Limb (tissue), 2 donors: Measurements from ENCODE around the gene PPP2R5E.
"Not testable (repeated sequence)": the region's sequence is repeated elsewhere in the genome, so short reads cannot be mapped to it uniquely, and the experiment has no call there.

ENCODE experiments used
- DNase-seq, 2 donors: peaks; one replicate each; pipeline ENCODE4 v3.0.0-alpha.2; 2016; ENCODE audit errors: extremely low spot score in 2 of 2

Gene PPP2R5E

DNA sequence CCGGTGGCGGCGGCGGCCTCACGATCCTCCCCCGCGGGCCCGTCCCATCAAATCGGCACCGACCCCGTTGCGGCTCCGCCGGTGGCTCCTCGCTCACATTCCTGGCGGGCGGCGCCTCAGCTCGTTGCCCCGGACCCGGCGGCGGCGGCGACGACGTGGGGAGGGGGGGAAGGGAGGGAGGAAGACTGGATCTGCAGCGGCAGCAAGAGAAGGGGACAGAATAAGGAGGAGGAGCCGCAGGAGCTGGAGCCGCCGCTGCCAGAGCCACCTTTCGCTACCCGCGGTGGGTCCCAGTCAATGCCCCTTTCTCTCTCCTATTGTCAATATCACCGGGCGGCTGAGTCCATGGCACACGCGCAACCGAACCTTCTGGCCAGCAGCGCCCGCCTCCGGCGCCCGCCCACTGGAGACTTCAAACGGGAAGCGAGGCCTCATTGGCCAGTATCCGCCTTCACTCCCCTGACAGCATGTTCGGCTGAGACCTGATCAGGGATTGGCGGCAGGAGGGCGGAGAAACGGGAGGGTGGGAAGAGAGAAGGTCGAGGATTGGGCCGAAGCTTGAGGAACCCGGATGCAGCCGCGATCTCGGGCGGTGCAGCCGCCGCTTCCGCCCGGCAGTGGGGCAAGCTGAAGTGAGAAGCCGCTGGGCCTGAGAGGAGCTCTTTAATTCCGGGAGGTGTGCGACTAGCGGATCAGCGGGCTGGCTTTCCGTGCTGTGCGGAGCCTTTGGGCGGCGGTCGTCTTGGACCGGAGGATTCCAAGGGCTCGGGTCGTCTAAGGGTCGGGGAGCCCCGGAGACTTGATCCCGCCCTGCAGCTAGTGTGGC lies at the start of gene PPP2R5E:
Gene PPP2R5E (minus strand): TSS at position 378 of the 826 bp plus-strand sequence. CDS start 3,692 bp downstream, outside the sequence.
- peak; percentile 98 to 99 for DNase-seq

DNA sequence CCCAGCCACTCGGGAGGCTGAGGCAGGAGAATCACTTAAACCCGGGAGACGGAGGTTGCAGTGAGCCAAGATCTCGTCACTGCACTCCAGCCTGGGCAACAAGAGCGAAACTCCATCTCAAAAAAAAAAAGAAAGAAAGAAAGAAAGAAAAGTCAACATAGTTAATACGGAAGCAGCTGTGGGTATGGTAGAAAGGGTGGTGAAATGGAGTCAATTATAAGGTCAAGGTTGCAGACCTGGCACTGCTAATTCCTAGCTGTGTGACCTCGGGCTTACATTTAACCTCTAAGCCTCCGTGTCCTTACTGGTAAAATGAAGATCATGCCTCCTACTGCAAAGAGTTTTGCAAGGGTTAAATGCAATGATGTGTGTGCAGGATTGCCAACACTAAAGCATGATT lies 39.9 kb upstream of the PPP2R5E start:
- DNase-seq, result not testable (repeated sequence)

DNA sequence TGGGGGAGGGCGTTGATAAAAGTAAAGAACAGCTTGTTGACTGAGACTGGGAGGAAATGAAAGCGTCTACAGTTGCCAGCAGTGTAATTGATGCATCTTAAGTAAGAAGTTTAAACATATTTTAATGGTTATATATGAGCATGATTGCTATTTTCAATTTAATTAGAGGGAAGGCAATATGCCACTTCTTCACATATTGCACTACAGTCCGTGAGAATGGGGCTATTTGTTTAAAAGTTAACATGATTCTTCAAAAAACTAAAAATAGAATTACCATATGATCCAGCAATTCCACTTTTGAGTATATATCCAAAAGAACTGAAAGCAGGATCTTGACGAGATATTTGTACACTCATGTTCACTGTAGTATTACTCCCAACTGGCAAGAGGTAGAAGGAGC lies 38.3 kb upstream of the PPP2R5E start:
- DNase-seq, result no peak

DNA sequence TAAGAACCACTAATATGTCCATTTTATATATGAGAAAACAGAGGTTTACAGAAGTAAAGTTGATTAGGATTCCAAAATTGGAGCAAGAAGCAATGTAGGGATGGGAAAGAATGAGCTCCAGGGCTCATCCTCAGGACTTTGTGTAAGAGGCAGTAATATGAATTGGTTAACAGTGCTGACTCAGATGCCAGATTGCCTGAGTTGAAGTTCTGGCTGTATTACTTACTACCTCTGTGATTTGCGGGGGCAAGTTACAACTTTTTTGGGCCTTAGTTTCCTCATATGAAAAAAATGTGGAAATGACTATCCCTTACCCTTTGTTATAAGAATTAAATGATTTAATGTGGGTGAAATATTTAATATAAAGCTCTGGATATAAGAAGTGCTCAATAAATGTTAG lies 35.1 kb upstream of the PPP2R5E start:
- no peak for DNase-seq

DNA sequence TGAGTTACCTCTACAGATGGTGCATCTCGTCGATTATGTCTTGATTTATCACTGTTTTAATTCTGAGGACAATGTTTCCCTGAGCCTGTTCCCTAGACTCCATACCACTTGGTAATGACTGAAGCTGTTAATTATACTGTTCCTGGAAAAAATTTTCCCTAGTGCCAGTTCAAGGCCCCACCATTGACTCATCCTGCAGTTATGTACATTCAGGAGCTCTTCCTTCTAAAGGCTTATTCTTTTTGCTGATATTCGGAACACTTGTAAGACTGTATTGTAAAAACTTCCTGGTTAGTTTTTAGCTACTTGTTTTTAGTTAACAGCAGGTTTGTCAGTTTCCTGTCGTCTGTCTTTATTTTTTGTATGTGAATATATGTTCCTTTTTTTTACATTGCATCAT lies 30.4 kb upstream of the PPP2R5E start:
- DNase-seq, result no peak

DNA sequence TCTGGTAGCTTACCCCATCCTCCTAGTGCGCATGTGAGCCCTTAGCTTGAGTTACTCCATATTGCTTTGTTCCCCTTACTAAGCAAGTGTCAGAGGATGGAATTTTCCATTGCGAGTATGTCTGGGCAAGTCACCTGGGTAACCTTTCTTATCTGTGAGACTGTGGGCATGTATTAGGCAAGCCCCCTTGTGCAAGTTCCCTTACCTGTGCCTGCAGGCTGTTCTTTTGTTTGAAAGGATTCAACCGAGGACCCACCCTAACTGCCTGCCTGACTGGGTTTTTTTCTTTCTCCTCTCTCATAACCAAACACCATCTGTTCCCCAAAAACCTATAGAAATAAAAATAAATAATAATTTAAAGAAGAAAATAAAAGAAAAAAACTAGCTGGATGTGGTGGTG lies 22.3 kb upstream of the PPP2R5E start:
- no peak for DNase-seq

DNA sequence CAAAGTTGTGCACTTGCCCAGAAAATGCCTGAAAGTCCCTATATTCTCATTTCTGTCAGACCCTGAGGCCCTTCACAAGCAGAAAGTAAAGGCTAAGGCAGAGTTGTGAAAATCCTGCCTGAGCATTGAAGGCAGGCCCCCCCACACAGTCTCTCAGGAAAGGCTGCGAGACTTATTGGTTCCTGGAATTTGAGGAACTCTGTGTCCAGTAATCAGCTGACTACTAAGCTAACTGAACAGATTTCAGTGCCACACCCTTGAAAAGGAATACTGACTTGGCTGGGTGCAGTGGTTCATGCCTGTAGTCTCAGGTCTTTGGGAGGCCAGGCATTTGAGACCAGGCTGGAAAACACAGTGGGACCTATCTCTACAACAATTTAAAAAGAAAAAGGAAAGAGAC lies 21.1 kb upstream of the PPP2R5E start:
- DNase-seq, result no peak

DNA sequence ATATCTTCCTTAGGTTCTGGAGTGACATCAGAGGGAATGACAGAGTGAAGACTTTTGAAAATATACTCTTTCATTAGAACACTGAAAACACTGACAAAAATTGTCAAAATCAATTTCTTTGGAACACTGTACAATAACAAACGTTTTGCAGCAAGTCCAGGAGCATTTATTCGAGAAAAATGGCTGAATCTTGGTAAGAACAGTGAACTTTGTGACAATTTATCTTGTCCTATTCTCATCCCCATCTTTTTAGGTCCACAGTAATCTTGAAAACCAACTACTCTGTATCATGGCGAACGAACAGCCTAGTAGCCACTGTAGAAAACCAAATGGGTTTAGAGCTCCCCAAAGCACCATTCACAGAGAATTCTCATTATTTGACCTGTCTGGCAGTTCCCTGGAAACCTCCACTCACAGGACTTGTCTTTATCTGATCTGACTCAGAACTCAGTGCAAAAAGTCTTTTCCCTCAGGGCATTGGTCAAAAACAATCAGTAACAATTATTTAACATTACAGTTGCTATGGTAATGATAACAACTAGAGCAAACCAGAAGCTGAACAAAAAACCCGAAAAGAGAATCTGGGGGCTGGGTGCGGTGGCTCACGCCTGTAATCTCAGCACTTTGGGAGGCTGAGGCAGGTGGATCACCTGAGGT lies 20.3 kb upstream of the PPP2R5E start:
- DNase-seq, result no peak

DNA sequence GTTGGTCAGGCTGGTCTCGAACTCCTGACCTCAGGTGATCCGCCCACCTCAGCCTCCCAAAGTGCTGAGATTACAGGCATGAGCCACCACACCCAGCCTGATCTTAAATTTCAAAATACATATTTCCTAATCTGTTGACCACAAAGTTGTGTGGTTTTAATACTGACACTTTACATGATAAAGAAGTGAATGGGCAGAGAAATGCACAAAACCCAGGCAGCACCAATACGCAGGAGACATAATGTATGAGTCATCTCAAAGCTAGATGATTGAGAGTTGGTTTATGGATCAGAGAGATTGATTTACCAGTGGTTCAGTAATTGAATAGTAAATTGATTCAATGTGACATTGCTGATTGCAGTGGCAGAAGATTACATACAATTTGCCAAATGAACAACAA lies 19.2 kb upstream of the PPP2R5E start:
- DNase-seq, result no peak

DNA sequence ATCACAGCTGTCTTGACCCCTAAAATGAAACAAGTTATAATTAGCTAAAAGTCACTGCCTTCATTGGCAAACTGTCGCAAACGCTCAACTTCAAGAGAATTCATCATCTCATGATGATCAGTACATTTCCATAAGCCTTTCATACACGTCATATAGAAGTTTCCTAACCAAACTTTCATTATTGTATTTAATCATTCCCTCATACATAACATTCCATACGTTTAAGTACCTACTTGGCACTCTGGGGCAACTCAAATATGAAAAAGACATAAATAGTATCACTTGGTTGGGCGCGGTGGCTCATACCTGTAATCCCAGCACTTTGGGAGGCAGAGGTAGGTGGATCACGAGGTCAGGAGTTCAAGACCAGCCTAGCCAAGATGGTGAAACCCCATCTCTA lies 12.4 kb upstream of the PPP2R5E start:
- DNase-seq, result no peak

DNA sequence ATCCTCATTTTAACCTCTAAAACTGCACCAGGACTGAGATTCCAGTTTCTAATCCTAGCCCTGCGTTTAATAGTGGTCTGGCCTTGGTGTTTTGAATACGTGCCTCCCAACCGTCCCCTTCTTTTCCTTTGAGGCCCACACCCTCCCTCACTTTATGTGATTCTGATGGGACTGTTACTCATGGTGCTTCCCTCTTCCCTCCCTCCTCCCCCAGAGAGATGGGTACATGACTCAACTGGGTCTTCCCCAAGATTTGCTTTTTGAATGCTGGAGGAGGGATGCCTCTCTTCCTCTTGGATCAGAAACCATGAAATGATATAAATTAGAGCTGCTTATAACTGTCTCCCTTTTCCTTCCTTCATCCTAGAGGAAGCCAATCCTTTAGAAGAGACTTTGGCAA lies 8.2 kb upstream of the PPP2R5E start:
- no peak for DNase-seq

DNA sequence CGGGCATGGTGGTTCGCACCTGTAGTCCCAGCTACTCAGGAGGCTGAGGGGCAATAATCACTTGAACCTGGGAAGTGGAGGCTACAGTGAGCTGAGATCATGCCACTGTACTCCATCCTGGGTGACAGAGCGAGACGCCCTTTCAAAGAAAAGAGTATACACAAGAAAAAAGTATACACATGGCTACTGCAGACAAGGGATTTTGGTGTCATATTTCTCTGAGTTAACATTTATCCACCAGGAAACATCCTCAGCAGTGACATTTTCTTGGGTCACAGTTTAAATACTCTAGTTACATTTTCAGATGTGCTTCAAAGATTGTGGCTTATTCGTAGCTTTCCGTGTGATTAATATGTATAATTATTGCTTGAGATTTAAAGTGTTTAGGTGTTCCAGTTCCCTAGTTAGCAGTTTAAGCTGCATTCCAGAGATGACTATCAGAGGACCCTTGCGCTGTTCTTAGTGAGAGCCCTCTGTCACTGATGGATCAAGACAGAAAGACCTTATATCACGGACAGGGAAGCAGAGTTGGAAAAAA lies 4.7 kb upstream of the PPP2R5E start:
- DNase-seq, result no peak

DNA sequence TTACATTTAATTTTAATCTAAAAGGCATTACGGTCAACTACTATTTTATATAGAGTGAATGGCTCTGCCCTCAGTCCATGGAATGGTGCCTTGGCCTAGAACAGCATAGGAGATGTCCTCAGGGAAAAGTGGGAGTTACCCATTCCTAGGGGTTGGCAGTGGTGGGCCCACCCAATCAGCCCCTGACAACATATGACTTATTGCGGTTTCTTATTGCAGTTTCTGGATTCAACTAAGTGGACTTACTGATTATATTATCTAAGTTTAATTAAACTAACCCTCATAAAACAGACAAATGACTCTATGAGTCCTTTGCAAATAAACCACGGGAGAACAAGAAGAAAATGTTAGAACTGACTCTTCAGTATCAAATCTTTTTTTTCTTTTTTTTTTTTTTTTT lies 2.3 kb upstream of the PPP2R5E start:
- DNase-seq, result no peak

DNA sequence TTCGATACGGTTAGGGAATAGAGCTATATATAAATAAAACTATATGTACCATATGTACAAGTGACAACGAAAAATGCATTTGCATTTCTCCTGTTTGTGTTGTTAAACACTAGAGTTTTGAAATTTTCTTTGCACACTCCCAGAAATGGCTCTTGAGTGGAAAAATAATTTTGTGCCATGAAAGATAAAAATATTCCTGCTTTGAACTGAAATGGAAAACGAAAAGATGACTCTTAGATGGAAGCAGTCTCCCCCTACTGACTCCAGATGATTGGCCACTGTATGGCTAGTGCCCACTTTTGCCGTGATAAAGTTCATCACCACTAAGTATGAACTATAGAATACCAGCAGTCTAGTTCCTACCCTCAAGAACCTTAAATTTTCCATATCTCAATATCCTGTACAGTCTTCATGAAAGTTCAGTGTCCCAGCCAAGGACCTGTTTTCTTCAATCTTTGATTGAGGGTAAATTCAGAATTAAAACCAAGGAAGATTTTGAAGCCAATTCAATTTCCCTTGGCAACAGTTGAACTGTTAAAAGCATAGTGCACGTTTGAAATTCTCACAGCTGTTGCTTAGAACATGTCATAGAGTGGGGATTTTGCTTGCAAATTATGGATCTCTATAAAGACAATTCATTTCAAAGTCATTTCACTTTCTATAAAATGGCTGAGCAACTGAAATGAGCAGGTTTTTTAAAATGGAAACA lies 1.6 kb upstream of the PPP2R5E start:
- peak in 1 of 2 donors; percentile 4 for DNase-seq

DNA sequence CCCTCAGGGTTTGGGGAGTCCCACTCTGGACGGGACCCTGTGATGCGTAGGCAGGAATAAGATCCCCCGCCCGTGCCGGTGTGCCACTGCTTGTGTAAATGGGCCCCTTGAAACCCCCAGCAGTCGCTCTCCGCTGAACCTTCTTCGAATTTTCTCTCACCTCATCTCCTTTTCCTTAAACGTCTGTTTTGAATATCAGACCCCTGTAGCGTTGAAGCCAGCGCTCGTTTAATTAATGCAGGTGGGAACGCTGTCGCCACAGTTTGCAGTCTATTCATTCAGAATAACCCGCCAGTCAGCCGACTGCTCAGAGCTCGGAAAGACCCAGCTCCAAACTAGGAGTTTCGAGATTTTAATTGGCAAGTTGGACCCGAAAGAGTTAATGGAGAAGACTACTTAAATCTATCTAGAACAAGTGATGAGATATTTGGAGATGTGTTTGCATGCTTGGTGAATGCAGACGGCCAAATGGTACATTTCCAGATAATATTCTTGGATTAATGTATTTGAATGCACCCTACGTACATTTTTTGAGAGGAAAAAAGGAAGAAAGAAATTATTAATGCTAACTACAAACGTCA lies 739 bp upstream of the PPP2R5E start:
- peak in 1 of 2 donors; percentile 6 for DNase-seq

DNA sequence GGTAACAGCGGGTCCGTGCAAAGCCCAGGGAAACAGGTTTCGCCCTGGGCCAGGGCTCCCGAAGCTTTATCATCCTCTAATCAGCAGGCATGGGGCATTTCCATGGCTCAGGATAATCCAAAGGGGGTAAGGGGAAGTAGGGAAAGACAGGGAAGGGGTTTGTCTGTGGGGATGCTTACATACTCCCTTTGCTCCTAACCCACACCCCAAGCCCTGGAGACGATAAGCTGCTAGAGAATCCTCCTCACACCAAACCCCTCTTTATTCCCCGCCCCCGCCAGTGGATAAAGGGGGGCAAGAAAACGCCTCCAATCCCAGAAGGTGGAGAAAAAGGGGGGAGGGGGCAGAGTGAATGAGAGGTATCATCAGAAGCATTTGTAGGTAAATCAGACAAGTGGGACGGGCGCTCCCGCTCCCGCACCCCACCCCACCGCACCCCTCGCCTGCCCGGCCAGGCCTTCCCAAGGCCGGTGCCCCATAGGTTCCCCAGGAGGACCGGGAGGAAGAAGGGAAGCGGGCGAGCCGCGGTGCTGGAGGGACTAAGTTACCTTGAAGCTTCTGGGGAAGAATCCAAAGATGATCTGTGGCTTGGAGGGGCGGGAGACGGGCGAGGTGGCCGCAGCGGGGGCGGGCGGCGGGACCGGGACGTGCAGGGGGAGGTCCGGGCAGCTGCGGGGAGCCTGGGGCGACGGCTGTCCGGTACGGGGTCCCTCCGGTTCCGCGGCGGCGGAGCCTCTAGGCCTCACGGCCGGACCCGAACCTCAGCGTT lies 762 bp downstream of the PPP2R5E start:
- DNase-seq, result no peak

DNA sequence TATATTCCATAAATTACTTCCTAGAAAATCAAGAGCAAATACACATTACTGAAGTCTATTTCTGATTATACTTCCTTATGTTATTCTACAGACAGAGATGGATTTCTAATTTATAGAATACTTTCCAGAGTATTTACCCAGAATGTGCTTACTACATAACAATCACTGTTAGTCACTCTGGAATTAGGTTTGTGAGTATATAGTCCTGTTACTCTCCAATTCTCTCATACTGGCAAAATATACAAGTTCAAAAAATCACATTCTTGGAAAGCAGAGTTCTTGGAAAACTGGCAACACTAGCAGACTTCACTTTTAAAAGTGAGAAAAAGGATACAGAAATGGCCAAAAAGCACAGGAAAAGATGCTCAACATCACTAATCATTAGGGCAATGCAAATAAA lies 7.3 kb downstream of the PPP2R5E start:
- no peak for DNase-seq

DNA sequence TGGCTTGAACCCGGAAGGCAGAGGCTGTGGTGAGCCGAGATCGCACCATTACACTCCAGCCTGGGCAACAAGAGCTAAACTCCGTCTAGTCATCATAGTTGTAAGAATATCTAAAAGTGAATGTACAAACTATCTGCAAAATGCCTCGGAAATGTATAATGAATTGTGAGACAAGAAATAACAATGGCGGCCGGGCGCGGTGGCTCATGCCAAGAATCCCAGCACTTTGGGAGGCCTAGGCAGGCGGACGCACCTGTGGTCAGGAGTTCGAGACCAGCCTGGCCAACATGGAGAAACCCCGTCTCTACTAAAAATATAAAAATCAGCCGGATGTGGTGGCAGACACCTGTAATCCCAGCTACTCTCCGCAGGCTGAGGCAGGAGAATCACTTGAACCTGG lies 9.7 kb downstream of the PPP2R5E start:
- no peak for DNase-seq

DNA sequence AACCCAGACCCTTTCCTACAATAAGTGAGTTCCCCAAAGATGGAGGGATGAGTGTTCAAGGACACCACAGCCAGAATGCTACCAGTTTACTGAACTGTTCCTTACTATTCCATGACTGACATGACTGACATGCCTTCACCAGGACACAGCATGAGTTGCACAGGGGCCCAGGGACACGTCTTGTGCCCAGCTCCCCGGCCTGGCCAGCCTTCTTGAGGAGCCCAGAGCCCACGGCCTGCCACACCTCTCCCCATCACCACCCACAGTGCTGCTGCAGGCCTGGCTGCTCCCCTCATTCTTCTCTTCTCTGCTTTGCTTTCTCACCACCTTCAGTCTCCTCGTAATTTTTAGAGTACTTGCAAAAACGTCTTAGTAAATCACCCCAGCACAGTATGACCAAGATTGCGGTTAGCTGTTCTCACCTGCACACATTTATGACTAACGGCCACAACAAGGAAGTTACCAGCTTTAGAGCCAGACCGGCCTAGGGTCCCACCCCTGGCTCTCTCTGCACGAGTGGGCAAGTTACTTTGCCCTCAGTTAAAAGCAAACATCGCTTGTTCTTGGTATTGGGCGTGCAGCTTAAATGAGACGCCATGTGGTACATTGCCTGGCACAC lies 18.5 kb downstream of the PPP2R5E start:
- DNase-seq, result no peak

DNA sequence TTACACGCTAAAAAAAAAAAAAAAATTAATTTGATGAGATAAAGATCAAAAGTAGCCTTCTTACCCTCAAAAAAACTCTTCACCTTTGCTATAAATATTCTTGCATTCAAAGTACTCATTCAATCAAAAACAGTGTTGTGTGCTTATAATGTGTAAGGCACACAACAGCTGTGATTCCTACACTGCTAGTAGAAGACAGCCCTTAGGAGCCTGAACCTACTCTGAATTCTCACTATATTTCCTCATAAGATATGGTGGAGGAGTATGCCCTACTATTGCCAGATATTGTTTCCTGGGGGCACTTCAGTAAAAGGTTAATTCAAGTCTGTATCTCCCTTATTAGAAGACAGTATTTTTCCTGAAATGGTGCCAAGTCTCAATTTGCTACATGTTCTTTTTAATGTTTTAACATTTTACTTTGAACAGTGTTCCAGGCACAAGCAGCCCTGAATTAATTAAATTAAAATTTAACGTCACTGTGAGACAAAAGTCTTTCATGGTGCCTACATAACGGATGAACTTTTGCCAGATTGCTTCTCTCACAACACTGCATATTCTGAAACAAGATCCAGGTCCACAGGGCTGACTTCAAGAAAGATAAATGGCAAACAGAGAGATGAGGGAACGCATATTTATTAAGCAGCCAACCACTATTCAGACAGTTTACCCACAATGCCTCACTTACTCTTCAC lies 19.3 kb downstream of the PPP2R5E start:
- DNase-seq, result no peak
